ENCODE measurements around the gene SLC26A3.

SLC26A3 gene

GRCh38 chr7:107833684-107834106, 30.7 kb upstream of the SLC26A3 start:
- H3K27me3 ChIP-seq (ENCODE audit: insufficient read depth, low read length, poor library complexity): peaks cover 4% of the 10 kb centered on the region
- TF ChIP-seq, protein P1, sequence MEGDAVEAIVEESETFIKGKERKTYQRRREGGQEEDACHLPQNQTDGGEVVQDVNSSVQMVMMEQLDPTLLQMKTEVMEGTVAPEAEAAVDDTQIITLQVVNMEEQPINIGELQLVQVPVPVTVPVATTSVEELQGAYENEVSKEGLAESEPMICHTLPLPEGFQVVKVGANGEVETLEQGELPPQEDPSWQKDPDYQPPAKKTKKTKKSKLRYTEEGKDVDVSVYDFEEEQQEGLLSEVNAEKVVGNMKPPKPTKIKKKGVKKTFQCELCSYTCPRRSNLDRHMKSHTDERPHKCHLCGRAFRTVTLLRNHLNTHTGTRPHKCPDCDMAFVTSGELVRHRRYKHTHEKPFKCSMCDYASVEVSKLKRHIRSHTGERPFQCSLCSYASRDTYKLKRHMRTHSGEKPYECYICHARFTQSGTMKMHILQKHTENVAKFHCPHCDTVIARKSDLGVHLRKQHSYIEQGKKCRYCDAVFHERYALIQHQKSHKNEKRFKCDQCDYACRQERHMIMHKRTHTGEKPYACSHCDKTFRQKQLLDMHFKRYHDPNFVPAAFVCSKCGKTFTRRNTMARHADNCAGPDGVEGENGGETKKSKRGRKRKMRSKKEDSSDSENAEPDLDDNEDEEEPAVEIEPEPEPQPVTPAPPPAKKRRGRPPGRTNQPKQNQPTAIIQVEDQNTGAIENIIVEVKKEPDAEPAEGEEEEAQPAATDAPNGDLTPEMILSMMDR (IDR thresholded peaks at IDR 0.05; ENCODE audit: borderline replicate concordance, extremely low read depth, low read length, poor library complexity, severe bottlenecking): no peak
- TF ChIP-seq EZH2 (IDR thresholded peaks at IDR 0.05; ENCODE audit: borderline replicate concordance, low read depth, low read length, severe bottlenecking): no peak
- DNase-seq (no peak), ATAC-seq (ENCODE audit: insufficient read depth, low read depth) (no peak)
- H3K27ac ChIP-seq (ENCODE audit: low read length): no peak overlapping the region
- H3K4me2 ChIP-seq (ENCODE audit: insufficient read depth, low read length): no peak overlapping the region
- H3K4me3 ChIP-seq (ENCODE audit: low read depth in 1 of 2, low read length in 2 of 2): no peak overlapping the region
- H3K79me2 ChIP-seq (ENCODE audit: insufficient read depth, low read length): no peaks in the 10 kb centered on the region
- no peaks in the 10 kb centered on the region for H4K20me1 ChIP-seq (ENCODE audit: insufficient read depth, low read length)
- no peak overlapping the region for H2AFZ ChIP-seq (ENCODE audit: low read depth, low read length)
- H3K9ac ChIP-seq (ENCODE audit: low read depth, low read length): no peak overlapping the region
- no peaks in the 10 kb centered on the region for H3K4me1 ChIP-seq (ENCODE audit: insufficient read depth, low read length)
- H3K36me3 ChIP-seq (ENCODE audit: insufficient read depth, low read length): no peaks in the 10 kb centered on the region
- no peaks in the 10 kb centered on the region for H3K9me3 ChIP-seq (ENCODE audit: insufficient read depth, low read length, severe bottlenecking)

- H3K4me2 ChIP-seq (ENCODE audit: insufficient read depth, low read length): no peak overlapping the region
- no peak for ATAC-seq (ENCODE audit: insufficient read depth, low read depth)
These were observed 27.4 kb upstream of the SLC26A3 start for GRCh38 chr7:107830420-107830819.

DNA sequence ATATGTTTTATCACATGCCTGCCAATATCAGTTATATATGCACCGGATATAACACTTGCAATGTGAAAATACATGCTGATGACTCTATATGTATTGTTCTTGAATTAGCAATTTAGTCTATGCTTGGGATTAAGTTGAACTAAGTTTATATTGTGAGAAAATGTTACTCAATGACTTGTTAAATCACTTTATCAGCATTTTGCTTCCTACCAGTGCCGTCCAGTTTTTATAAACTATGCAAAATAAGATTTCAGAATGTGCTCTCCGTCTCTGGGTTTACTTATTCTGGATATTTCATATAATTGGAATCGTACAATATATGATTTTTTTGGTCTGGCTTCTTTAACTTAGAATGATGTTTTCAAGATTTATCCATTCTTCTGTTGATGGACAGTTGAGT, 25.5 kb upstream of the SLC26A3 start:
- ATAC-seq (ENCODE audit: insufficient read depth, low read depth) (no peak), DNase-seq (no peak)
- Histone ChIP-seq H3K9me3 (ENCODE audit: insufficient read depth, low read length, severe bottlenecking) (no peaks in the 10 kb centered on the region), H4K20me1 (ENCODE audit: insufficient read depth, low read length) (no peaks in the 10 kb centered on the region), H2AFZ (ENCODE audit: low read depth, low read length) (no peak overlapping the region), H3K36me3 (ENCODE audit: insufficient read depth, low read length) (no peaks in the 10 kb centered on the region), H3K79me2 (ENCODE audit: insufficient read depth, low read length) (no peaks in the 10 kb centered on the region), H3K4me2 (ENCODE audit: insufficient read depth, low read length) (no peak overlapping the region), H3K9ac (ENCODE audit: low read depth, low read length) (no peak overlapping the region), H3K4me3 (ENCODE audit: low read depth in 1 of 2, low read length in 2 of 2) (no peak overlapping the region), H3K27me3 (ENCODE audit: insufficient read depth, low read length, poor library complexity) (no peaks in the 10 kb centered on the region), H3K27ac (ENCODE audit: low read length) (no peak overlapping the region), H3K4me1 (ENCODE audit: insufficient read depth, low read length) (no peaks in the 10 kb centered on the region)
- TF ChIP-seq EZH2 (IDR thresholded peaks at IDR 0.05; ENCODE audit: borderline replicate concordance, low read depth, low read length, severe bottlenecking): no peak
- TF ChIP-seq, protein P1 (IDR thresholded peaks at IDR 0.05; ENCODE audit: borderline replicate concordance, extremely low read depth, low read length, poor library complexity, severe bottlenecking): no peak

More at GRCh38 chr7:107830420-107830819, 27.4 kb upstream of the SLC26A3 start:
- Histone ChIP-seq H3K9me3 (ENCODE audit: insufficient read depth, low read length, severe bottlenecking) (no peaks in the 10 kb centered on the region), H4K20me1 (ENCODE audit: insufficient read depth, low read length) (no peaks in the 10 kb centered on the region), H3K9ac (ENCODE audit: low read depth, low read length) (no peak overlapping the region), H2AFZ (ENCODE audit: low read depth, low read length) (no peak overlapping the region), H3K27me3 (ENCODE audit: insufficient read depth, low read length, poor library complexity) (no peaks in the 10 kb centered on the region), H3K79me2 (ENCODE audit: insufficient read depth, low read length) (no peaks in the 10 kb centered on the region), H3K4me3 (ENCODE audit: low read depth in 1 of 2, low read length in 2 of 2) (no peak overlapping the region), H3K36me3 (ENCODE audit: insufficient read depth, low read length) (no peaks in the 10 kb centered on the region), H3K4me1 (ENCODE audit: insufficient read depth, low read length) (no peaks in the 10 kb centered on the region), H3K27ac (ENCODE audit: low read length) (no peak overlapping the region)
- DNase-seq: no peak
- TF ChIP-seq, protein P1 (IDR thresholded peaks at IDR 0.05; ENCODE audit: borderline replicate concordance, extremely low read depth, low read length, poor library complexity, severe bottlenecking): no peak
- no peak for TF ChIP-seq EZH2 (IDR thresholded peaks at IDR 0.05; ENCODE audit: borderline replicate concordance, low read depth, low read length, severe bottlenecking)

GRCh38 chr7:107827501-107827900, 24.5 kb upstream of the SLC26A3 start:
- no peak for TF ChIP-seq EZH2 (IDR thresholded peaks at IDR 0.05; ENCODE audit: borderline replicate concordance, low read depth, low read length, severe bottlenecking)
- TF ChIP-seq, protein P1 (IDR thresholded peaks at IDR 0.05; ENCODE audit: borderline replicate concordance, extremely low read depth, low read length, poor library complexity, severe bottlenecking): no peak
- H2AFZ ChIP-seq (ENCODE audit: low read depth, low read length): no peak overlapping the region
- H3K27me3 ChIP-seq (ENCODE audit: insufficient read depth, low read length, poor library complexity): no peaks in the 10 kb centered on the region
- H3K27ac ChIP-seq (ENCODE audit: low read length): no peak overlapping the region
- ATAC-seq (ENCODE audit: insufficient read depth, low read depth) (no peak), DNase-seq (no peak)
- no peak overlapping the region for H3K9ac ChIP-seq (ENCODE audit: low read depth, low read length)
- no peaks in the 10 kb centered on the region for H3K79me2 ChIP-seq (ENCODE audit: insufficient read depth, low read length)
- H4K20me1 ChIP-seq (ENCODE audit: insufficient read depth, low read length): no peaks in the 10 kb centered on the region
- H3K4me2 ChIP-seq (ENCODE audit: insufficient read depth, low read length): no peak overlapping the region
- H3K4me1 ChIP-seq (ENCODE audit: insufficient read depth, low read length): no peaks in the 10 kb centered on the region
- no peaks in the 10 kb centered on the region for H3K36me3 ChIP-seq (ENCODE audit: insufficient read depth, low read length)
- H3K9me3 ChIP-seq (ENCODE audit: insufficient read depth, low read length, severe bottlenecking): no peaks in the 10 kb centered on the region
- H3K4me3 ChIP-seq (ENCODE audit: low read depth in 1 of 2, low read length in 2 of 2): no peak overlapping the region

Data from DND-41 (cell line).